Activated effector memory CD4-positive, alpha-beta T cell treated with Interleukin-2 at 50 U/mL for 16 hours (primary cell): Measurements from ENCODE around the gene PCGF3.
"Not testable (repeated sequence)": the region's sequence is repeated elsewhere in the genome, so short reads cannot be mapped to it uniquely, and the experiment has no call there.

ENCODE experiments used
- DNase-seq: peaks from one replicate; pipeline ENCODE4 v3.0.0-alpha.2; 2020

Gene PCGF3

DNA sequence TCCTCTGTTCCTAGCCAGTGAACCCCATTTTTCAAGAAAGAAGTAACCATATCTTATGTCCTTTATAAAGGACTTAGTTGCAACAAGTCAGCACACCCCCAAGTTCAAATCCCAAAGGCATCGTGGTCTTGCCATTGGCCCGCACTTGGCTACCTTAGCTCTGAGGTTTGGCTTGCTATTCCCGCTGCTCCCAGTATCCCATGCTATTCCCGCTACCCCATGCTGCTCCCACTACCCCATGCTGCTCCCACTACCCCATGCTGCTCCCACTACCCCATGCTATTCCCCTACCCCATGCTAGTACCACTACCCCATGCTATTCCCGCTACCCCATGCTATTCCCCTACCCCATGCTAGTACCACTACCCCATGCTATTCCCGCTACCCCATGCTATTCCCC, 37.4 kb upstream of the PCGF3 start:
- not testable (repeated sequence) for DNase-seq

DNA sequence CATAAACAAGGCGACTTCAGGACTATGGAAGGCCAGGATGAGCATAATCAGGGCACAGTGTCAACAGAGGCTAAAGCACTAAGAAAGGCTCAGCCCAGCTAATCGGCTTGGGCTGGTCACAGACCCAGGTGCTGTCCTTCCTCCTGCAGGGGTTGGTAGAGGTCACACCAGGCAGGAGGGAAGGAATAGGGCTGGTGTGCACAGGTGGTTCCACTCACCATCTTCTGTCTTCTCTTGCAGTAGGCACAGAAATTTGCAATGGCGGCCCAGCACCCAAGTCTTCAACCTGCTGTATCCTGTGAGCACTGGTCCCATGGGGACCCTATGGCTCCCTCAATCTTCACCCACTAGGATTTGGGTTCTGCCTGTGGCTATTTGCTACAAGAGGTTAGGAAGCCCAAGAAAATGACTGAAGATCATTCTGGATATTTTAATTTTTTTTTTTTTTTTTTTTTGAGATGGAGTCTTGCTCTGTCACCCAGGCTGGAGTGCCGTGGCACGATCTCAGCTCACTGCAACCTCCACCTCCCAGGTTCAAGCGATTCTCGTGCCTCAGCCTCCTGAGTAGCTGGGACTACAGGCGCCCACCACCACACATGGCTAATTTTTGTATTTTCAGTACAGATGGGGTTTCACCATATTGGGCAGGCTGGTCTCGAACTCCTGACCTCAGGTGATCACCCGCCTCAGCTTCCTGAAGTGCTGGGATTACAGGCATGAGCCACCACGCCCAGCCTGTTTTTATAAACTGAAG, 35.6 kb upstream of the PCGF3 start:
- DNase-seq = not testable (repeated sequence)

DNA sequence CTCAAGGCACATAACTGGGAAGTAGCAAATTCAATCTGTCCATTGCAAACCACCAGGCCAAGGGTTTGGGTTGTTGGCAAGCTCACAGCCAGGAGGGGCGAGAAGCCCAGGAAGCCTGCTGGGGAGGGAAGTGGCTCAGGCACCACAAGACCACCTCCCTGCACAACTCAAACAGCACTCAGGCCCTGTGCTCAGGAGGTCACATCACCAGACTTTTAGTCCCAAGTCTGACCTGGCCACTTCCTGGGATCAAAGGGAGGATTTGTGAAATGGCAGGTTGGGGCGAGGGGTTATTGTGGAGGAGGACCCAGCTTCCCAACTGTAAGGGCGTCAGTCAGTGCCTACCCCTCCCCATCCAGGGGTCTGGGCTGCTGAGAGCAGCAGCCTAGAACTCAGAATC, 33.9 kb upstream of the PCGF3 start:
- no peak for DNase-seq

DNA sequence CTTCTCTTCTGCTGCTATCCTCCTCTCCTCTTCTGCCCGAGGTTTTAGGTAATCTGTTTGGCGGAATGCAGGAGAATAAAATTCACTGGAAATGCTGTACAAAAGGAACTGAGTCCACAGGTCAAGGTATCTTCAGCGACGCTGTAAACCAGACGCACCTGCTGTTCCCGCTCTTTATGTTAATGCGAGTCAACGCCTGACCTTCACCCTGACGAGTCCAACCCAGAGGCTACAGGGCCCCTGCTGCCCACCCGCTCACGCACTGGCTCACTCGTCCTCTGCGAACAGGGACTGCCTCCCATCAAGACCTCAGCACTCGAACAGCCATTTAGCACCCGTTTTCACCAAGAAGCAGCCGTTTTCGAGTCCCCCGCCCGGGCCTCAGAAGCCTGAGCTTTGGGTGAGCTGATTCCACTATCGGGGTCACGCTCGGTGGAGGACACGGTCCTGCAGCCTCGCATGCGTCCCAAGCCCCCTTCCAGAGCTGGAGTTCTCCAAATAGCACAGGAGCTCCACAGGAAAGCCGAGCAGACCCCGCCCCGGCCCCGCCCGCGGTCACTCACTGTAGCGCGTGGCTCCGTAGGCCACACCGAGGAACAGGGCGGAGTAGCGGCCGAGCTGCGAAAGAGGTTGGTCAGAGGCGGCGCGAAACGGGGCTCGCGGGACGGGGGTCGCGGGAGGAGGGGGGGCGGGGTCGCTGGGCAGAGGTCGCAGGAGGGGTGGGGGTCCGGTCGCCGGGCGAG, 32.1 kb upstream of the PCGF3 start:
- no peak for DNase-seq

DNA sequence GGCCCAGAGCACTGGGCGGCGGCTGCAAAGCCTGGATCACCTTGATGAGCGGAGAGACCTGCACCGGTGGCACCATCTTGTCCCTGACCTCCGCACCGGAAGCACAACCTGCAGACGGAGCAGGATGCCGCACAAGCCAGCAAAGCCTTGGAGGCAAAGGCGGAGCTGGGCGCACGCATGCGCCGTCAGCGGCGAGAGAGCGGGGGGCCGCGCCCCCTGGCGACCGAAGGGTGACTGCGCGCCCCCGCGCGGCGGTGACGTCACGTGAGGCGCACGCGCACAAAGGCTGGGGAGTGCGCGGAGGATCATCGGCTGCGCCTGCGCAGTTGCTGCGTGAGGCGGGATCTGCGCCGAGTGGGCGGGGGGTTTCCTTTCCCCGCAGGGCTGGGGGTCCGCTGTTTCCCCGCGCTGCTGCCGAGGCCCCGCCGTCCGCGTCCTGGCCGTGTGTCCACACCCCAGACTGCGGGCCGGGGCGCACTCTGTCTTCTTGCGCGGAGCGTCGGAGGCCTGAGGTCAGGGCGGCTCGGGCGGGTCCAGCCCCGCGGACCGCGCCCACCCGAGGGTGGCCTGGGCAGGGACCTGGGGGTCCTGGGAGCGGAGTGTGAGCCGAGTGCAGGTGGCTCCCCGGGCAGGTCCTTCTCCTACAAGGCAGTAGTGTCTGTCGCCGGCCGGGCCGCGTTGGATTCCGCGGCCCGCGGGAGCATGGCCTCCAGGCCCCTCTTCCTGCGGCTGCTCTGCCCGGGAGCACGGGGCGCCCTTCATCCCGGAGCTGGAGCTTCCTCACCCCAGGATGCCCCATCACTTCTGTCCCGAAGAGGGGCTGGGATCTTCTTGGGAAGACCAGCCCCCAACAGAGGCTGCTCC, 31.2 kb upstream of the PCGF3 start, which contains the start of the genes ATP5ME and MYL5:
Gene ATP5ME (minus strand): TSS at position 105 of the 864 bp plus-strand sequence. CDS start 29 bp downstream, at position 76.
Gene MYL5 (plus strand): TSS at position 371 of the 864 bp plus-strand sequence. CDS start 3,485 bp downstream, outside the sequence.
- peak; percentile 97 for DNase-seq

DNA sequence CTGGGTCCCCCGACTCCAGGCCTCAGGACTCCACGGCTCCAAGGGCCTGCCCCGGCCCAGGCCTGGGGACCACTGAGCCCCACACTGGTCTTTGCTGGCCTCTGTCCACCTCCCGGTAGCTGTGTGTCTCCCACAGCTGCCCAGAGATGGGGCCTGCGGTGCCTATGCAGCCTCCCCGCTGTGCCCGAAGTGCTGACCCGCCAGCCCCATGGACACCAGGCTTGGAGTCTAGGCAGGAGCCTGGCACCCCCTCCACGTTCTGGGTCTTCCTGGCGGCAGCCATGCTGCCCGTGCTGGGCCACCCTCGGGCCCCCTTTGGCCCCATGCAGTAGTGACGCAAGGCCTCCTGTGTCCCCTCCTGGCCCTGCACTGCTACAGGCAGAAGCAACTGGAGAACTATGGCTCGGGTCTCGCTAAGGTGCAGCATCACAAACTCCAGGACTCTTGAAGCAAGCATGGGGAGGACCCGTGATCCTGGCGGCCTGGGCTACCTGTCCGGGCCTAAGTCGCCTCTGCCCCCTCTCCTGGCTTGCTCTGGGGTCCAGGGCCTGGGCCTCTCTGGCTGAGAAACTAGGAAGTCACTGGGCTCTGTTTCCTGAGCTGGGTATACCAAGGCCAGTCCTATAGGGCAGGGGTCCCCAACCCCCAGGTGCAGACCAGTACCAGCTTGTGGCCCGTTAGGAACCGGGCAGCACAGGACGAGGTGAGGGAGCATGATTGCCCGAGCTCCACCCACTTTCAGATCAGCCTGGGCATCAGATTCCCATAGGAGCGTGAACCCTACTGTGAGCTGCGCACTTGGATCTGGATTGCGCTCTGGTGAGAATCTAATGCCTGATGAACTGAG, 30.4 kb upstream of the PCGF3 start:
- no peak for DNase-seq

DNA sequence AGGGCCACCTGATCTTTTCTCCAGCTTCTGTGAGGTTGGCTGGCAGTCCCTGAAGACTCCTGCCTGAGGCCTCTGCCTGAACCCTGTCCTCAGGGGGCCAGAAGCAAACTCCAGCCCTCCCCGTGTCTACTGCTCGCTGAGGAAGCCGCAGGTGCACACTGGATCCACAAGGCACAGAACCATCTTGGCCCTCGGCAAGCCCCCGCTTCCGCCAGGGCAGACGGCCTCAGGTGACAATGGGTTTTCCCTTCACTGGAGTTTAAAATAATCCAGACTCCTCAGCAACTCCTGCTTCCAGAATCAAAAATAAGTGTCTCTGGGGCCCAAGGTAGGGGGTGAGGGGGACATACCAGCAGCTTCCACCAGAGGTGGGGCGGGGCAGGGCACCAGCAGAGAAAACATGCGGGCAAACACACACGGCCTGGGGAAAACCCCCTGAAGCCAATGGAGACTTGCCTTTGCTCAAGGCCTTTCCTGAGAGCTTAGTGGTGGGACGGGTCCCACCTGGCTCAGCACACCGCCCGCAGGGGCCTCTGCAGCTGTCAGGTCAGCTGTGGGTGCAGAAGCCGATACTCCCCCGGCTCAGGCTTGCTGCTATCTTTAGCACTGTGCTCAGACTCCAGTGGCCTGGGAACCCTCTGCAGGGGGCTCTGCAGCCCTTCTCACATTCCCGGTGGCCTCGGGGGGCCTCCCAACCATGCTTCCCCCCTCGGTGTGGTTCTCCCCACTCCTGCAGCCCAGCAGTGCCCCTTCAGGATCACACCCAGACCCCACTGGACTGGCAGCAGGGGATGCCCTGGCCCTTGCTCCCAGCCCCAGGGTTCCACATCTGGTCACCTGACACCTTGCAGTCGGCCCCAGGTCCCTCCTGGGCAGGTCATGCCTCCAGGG, 29.4 kb upstream of the PCGF3 start:
- no peak for DNase-seq

DNA sequence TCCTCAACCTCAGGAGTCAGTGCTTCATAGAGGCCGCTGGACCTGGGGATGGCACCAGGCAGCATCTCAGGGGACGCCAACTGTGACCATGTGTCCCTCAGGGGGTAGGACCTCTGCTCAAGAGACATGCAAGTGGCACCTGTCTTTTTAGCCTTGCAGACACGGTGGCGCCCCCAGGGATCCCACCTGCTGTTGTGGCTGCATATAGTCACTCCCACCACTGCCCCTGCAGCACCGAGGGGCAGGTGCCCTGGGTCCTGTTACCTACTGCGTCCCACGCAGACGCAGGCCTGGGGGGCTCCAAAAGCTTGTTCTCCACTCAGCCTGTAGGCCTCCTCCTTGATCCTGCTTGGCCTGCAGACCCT, 28.8 kb upstream of the PCGF3 start:
- no peak for DNase-seq

DNA sequence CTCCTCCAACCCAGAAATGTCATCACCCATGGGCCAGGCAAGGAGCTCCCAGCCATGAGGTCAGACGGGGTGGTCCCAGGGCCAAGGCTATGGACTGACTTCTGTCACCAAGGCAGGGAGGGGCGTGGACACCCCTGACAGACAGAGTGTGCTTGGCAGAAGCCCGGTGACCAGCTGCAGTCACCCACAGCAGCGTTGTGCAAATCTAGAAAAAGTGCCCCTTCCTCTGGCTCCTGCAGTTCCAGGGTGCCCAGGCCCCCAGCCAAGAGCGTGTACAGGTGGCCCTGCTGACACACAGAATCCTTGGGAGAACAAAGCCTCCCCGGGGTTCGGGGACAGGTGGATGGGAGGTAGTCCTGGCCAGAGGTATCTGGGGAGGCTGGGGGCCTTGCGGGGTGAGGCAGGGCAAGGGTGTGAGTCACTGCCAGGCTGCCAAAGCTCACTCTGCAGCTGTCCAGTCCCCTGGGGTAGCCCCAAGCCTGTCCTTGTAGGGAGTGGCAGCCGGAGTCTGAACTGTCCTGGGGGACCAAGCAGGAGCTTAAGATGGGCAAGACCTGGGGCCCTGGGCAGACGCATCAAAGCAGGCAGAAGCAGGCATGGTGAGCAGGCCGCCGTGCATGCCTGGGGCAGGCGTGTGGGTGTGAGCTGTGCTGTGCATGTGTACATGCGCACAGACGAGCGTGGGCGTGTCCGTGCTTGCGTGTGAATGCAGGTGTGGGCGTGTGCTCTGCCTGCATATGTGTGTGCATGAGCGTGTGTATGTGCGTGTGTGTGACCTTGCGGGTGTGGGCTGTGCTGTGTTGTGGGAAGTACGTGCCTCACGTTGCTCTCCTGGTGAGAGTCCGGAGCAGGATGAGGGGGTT, 28.0 kb upstream of the PCGF3 start:
- no peak for DNase-seq

DNA sequence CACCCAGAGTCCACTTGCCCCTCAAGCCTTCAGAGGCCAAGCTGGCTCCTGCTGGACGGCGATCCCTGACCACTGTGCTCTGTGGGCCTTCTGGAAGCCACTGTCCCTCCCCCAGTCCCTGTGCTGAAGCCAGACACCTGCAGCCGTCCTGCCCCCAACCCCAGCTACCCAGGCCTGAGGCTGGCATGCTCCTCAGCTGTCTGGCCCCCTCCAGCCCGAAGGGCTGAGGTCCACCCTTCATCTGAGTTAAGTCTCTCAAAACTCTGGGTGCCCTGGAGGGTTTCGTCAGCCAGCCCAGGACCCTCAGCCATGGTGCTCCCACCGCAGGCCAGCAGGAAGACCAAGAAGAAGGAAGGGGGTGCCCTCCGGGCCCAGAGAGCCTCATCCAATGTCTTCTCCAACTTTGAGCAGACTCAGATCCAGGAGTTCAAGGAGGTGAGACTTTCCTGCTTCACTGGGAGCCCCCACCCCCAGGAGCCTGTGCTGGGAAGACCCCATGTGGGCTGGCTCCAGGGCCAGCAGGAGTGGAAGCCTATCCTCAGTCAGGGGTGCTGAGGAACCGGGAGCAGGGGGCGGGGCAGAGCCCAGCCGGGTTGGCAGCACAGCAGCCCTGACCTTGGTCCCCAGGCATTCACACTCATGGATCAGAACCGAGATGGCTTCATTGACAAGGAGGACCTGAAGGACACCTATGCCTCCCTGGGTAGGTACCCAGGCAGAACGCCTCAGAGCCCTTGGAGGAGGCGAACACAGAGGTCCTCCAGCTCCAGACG, 27.1 kb upstream of the PCGF3 start:
- no peak for DNase-seq

DNA sequence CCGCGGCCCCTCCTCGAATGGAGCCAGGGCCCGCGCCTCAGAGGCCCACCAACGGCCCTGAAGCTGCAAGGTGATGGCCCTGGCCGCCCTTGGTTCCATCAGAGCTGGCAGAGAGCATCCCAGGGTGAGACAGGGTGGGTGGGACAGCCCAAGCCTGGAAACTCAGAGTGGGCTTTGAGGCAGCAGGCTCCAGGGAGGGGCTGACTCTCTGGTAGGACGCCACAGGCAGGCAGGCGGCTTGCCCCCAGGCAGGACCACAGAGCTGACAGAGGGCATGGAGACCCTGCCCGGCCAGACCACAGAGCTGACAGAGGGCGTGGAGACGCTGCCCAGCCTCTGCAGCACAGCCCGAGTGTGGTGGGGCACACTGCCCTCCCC, 26.5 kb upstream of the PCGF3 start:
- no peak for DNase-seq

DNA sequence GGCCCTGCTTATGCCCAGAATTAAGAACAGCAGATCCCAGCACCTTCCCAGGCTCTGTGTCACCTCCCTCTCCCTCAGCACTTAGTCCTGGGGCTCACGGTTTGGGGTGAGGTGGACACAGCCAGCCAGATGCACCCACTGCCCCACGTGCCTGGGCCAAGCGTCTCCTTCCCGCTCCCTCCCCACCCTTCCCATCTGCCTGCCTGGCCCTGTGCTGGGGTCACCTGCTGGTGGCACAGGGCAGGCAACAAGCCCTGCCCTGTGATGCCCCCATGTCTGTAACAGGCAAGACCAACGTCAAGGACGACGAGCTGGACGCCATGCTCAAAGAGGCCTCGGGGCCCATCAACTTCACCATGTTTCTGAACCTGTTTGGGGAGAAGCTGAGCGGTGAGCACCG, 26.0 kb upstream of the PCGF3 start:
- no peak for DNase-seq

DNA sequence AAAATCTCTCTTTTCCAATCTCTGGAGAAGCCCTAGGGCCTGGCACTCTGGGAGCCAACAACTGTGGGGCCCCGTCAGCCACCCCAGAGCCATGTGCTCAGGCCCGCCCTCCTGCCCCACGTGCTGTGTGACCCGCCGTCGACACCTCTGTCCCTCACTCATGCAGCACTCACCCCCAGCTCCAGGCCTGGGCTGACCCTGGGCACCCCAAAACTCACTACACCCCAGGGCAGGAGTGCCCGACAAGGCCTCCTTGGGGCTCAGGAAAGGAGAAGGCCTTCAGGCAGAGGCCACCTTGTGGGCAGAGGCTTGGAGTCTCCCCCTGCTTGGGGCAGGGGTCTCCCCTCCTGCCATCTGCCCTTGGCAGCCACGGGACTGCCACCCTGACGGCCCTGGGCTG, 25.5 kb upstream of the PCGF3 start:
- no peak for DNase-seq

DNA sequence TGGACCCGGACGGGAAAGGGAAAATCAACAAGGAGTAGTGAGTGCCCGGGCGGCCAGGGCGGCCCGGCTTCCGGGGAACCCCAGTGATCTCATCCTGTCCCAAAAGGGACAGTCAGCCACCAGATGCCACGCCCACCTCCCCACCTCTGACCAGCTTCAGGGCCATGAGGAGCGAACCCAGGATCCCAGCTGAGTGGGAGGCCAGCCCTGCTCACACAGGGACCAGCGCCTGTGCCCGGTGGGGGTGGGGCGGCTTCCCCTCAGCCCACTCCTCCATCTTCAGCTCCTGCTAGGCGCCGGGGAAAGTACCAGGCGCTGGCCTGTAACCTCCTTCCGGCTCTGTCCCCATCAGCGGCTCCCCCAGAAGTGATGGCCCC, 25.1 kb upstream of the PCGF3 start:
- no peak for DNase-seq

DNA sequence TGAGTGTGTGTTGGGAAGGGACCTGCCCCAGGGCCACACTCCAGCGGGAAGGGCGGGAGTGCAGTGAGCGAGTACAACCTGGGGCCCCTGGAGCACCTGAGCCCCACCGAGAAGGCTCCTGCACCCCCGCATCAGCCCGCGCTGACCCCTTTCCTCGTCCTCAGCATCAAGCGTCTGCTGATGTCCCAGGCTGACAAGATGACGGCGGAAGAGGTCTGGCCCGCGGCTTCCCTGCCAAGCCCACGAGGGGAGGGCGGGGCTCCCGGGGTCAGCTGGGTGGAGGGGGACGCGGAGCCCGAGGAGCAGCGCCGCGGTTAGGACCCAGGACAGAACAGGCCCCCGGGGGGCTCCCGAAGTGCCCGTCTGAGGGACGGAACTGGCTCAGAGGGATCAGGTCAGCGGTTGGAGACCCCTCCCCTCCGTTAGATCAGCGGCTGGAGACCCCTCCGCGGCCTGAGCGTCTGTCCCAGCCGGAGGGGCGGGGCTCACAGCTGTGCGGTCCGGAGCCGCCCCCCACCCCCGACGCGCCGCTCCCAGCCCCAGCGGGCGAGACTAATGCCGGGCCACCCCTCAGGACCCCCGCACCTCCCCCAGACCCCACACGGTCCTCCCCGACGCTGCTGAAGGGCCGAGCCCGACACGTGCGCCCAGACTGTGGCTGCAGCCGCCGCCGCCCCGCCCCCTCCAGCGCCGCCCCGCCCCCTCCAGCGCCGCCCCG, 24.5 kb upstream of the PCGF3 start:
- DNase-seq = peak; percentile 44

DNA sequence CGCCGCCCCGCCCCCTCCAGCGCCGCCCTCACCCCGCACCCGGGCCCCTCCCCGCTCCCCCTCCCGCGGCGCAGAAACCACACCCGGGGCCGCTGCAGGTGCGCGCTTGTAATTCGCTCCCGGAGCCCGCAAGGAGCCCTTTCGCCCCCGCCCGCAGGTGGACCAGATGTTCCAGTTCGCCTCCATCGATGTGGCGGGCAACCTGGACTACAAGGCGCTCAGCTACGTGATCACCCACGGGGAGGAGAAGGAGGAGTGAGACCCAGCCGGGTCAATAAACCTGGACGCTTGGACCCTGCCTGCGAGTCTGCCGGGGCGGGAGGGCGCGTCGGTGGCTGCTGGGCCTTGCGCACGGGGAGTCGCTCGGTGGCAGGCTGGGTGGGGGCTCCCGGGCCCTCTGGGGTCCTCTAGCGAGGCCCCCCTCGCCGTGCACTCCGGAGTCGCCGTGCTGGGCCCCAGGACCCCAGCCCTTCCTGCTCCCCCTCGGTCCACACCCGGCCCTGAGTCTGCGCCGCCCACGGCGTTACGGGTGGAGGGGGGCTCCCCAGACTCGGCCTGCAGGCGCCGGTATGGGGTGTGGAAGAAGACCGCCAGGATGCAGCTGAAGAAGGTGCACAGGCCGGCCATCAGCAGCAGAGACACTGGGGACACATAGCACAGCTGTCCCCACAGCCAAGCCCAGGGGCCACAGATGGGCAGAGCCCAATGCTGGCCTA, 23.7 kb upstream of the PCGF3 start:
- no peak for DNase-seq

DNA sequence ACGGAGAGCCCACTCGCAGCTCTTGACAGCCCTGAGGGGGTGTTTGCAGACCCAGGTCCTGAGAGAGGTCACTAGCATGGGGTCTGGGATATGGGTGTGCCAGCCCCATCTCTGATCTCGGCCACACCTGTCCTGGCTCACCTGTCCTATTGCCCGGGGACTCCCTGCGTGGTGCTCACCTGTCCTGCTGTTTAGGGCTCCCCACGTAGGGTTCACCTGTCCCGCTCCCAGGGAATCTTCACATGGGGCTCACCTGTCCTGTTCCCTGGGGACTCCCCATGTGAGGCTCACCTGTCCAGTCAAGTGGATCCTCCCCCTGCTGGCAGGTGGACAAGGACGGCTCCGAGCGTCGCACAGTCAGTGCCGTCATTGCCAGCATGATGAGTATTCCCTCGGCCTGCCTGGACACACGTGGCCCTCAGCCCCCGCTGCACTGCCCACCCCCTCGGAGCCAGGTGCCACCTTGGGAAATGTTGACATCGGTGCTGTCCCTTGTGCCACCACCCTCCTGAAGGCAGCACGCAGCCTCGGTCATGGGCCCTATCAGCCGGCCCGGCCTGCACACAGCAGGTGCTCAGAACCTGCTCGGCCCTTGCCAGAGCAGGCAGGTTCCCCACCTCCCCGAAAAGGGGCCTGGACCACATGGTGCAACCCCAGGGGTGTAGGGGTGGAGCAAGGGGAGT, 23.0 kb upstream of the PCGF3 start:
- DNase-seq = no peak
